Bronchial epithelial cell (primary cell): ENCODE measurements around the gene CORO2B. TPM values are rescaled to one million over a fixed set of nuclear protein-coding genes. Genes with fewer than 3 reads are reported as not detected.

ENCODE experiments used
- DNase-seq: peaks from one replicate; pipeline ENCODE4 v3.0.0-alpha.2; 2010; ENCODE audit warnings: low read depth
- FAIRE-seq: peaks from 2 replicates; lab custom pipeline; 2011; peaks lifted over from hg19 to GRCh38; lab: Jason Lieb, UNC
- H3K27me3 ChIP-seq: 2 replicates; pipeline ENCODE4 v1.5.1; 2011; ENCODE audit warnings: low read length; ENCODE audit not compliant: control insufficient read depth, insufficient read depth
- H3K36me3 ChIP-seq: 2 replicates; pipeline ENCODE4 v1.5.1; 2011; ENCODE audit warnings: low read length; ENCODE audit not compliant: control insufficient read depth, insufficient read depth
- H3K4me3 ChIP-seq: 2 replicates; pipeline ENCODE4 v1.5.1; 2011; ENCODE audit warnings: mild to moderate bottlenecking, low read depth, low read length, control low read depth
- CTCF ChIP-seq: IDR thresholded peaks from 2 replicates; pipeline ENCODE4 v1.5.1; 2011; ENCODE audit warnings: mild to moderate bottlenecking, moderate library complexity, low read length, control low read depth, inconsistent platforms; ENCODE audit not compliant: insufficient read depth, severe bottlenecking
- total RNA-seq: library from RNA; depleted of rRNA; stranded (reverse); fragments of >200 nt; gene quantifications from 2 replicates; pipeline ENCODE4 v1.2.1, GENCODE V29; 2014

The CORO2B gene
- total RNA-seq, 1 donor from 2014 or later: under 0.01 TPM

- Histone ChIP-seq H3K27me3 (no peaks in the 10 kb centered on the region), H3K36me3 (peaks cover 5% of the 10 kb centered on the region), H3K4me3 (no peak overlapping the region)
- TF ChIP-seq CTCF: no peak
- DNase-seq (no peak), FAIRE-seq (no peak)
Measured at GRCh38 chr15:68774521-68775235, 195.9 kb downstream of the CORO2B start.

- H3K36me3 ChIP-seq: peaks cover 7% of the 10 kb centered on the region
- no peak for TF ChIP-seq CTCF
- FAIRE-seq: no peak
- H3K4me3 ChIP-seq: no peak overlapping the region
- no peak for DNase-seq
- H3K27me3 ChIP-seq: no peaks in the 10 kb centered on the region
Measured at GRCh38 chr15:68775236-68775577, 196.4 kb downstream of the CORO2B start.

GRCh38 chr15:68775671-68776476, 197.1 kb downstream of the CORO2B start:
- no peak for DNase-seq
- TF ChIP-seq CTCF: no peak
- FAIRE-seq: peak; percentile 62
- Histone ChIP-seq H3K27me3 (no peaks in the 10 kb centered on the region), H3K4me3 (no peak overlapping the region), H3K36me3 (peaks cover 11% of the 10 kb centered on the region)

- no peak for TF ChIP-seq CTCF
Measured at GRCh38 chr15:68776477-68777270, 197.9 kb downstream of the CORO2B start.

More at GRCh38 chr15:68776477-68777270, 197.9 kb downstream of the CORO2B start:
- peaks cover 11% of the 10 kb centered on the region for H3K36me3 ChIP-seq
- no peak for DNase-seq
- H3K4me3 ChIP-seq: no peak overlapping the region
- no peaks in the 10 kb centered on the region for H3K27me3 ChIP-seq
- FAIRE-seq: no peak

Other genes with a start within 250 kb of the CORO2B start
- 0.53 TPM in 1 of 2 replicates, not detected in the other for gene ITGA11, start 146.8 kb upstream of the CORO2B start, total RNA-seq
- 42.6 and 44.2 TPM in 2 replicates for gene ANP32A, start 241.9 kb downstream of the CORO2B start, total RNA-seq